ENCODE data around the gene MAGED1.

DNA sequence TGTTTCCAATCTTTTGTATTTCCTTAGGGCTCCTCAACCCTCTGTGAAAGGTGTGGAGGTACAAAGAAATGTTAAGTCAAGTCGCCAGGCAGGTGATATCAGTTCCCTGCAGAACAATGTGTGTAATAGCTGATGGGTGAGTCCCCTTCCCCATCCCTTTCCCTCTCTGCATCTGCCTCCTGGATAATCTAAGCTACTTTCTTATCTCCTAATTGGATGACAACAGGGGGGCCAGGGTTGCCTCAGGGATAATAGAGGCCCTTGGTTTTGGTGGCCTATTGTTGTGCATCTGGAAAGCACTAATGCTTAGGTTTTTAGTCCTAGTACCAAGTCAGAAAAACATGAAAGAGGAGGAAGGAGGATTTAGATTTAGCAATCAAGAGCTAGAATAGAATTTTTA lies 29.1 kb downstream of the MAGED1 start:
- TF ChIP-seq, protein P1, sequence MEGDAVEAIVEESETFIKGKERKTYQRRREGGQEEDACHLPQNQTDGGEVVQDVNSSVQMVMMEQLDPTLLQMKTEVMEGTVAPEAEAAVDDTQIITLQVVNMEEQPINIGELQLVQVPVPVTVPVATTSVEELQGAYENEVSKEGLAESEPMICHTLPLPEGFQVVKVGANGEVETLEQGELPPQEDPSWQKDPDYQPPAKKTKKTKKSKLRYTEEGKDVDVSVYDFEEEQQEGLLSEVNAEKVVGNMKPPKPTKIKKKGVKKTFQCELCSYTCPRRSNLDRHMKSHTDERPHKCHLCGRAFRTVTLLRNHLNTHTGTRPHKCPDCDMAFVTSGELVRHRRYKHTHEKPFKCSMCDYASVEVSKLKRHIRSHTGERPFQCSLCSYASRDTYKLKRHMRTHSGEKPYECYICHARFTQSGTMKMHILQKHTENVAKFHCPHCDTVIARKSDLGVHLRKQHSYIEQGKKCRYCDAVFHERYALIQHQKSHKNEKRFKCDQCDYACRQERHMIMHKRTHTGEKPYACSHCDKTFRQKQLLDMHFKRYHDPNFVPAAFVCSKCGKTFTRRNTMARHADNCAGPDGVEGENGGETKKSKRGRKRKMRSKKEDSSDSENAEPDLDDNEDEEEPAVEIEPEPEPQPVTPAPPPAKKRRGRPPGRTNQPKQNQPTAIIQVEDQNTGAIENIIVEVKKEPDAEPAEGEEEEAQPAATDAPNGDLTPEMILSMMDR (IDR thresholded peaks at IDR 0.05): no peak
- no peak for TF ChIP-seq POLR2A (IDR thresholded peaks at IDR 0.05)
